ENCODE results near the gene COL23A1.

Gene COL23A1

DNA sequence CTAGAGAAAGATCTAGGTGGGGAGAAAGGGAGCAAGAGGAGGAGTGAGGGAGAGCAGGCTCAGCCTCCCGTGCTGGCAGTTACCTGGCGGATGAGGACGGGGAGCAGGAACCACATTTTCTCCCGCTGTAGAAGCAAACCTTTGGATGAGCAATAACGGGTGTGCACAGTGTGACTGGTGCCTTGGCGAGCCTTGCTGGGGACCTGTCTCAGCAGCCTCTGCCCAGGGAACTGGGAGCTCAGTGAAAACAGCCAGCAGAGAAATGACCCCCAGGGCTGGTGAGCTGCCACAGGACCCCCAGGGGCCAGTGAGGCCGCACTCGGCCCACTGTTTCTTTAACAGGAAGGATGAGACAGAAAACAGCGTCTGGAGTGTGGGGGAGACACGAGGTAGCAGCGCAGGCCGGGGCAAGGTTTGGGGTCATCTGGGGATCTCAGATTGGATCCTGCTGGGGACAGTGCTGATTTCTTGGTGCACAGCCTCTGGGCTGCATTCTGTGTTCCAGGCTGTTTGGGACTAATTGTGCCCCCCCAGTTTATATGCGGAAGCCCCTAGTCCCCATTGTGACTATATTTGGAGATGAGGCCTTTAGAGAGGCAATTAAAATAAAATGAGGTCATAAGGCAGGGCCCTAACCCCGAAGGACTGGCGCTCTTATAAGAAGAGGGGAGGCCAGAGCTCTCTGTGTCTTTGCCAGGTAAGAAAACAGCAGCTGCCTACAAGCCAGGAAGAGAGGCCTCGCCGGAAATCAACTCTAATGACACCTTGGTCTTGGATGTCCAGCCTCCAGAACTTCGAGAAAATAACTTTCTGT is 238.8 kb downstream of the COL23A1 start:
- no peak for DNase-seq

GRCh38 chr5:178350361-178351220 is 239.6 kb downstream of the COL23A1 start:
- no peak for DNase-seq

- DNase-seq, result no peak
Observed at GRCh38 chr5:178349625-178350353, 240.4 kb downstream of the COL23A1 start.

DNA sequence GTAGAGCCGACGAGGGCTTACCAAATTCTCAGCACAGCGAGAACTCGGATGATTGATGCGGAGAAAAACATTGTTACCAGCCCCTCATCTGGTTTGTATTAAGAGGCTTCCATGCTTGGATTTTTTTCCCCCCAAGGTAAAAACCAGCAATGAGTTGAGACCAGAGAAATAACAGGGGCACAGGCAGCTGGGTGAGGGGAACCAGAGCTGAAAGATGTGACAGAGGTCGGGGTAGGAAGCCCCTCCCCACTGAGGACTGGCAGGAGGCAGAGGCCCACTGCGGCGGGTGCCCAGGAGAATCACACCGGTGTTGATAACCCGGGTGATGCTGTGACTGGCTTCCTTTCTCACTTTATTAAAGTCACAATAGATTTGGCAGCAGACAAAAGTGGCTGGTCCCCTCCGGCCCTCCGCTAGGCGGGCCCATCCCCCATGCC is 241.1 kb downstream of the COL23A1 start:
- DNase-seq, result no peak

GRCh38 chr5:178348356-178349074 is 241.7 kb downstream of the COL23A1 start:
- no peak for DNase-seq

GRCh38 chr5:178347956-178348355 is 242.2 kb downstream of the COL23A1 start:
- no peak for DNase-seq

GRCh38 chr5:178346607-178347334 is 243.4 kb downstream of the COL23A1 start:
- no peak for DNase-seq

DNA sequence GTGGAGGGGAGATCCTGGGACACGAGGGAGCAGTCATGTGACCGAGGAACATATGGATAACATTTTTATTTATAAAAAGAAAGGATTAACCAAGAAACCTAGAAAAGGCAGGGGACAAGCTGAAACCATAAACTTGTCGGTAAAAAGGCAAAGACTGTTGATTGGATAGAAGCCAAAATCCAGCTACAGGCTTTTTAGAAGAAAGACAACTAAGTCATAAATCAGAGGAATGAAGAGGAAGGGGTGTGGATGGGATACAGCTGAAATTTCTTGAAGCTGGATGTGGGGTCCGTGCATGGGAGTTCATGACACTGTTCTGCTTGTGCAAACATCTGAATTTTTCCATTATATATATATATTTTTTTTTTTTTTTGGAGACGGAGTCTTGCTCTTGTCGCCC is 246.9 kb downstream of the COL23A1 start:
- DNase-seq, result no peak

DNA sequence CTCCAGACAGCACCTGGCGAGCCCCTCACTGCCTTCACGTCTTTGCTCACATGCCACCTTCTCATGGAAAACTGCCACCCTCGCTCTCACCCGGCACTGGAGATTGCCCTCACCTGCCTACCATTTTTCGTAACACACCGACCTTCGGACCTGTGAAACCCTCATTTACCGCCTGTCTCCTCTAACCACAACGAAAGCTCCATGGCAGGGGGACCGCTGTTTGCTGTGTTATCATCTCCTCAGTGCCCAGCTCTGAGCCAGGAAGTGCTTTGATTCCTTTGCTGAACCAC is 248.4 kb downstream of the COL23A1 start:
- no peak for DNase-seq

DNA sequence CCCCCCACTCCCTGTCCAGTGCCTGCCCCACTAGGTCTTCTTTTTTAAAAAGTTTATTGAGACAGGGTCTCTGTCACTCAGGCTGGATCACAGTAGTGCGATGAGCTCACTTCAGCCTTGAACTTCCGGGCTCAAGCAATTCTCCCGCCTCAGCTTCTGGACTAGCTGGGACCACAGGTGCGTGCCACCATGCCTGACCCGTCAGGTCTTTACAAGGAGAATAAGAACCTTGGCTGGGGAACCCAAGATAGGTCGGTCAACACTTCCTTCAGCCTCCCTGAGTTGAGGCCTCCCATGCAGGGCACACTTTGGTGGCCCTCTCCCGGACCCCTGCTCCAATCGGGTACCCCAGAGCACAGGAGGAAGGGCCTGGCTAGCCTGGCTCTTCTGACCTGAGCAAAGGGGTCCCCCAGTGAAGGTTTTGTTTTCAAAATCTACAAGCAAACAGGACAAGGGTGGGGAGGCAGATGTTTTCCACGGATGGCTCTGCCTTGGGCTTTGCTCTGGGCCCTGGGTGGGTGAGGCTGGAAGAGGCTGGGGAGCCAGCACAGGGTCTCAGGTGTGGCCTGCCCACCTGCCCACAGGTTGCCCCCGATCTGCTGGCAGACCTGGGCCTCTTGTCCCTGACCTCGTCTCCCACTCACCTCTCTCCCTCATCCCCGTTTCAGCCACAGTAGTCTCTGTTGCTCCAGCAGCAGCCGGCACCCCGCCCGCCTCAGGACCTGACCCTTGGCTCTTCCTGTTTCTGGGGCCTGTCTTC is 248.9 kb downstream of the COL23A1 start:
- DNase-seq, result peak; percentile 7

- peak; percentile 0 for DNase-seq
Observed at GRCh38 chr5:178340637-178341036, 249.6 kb downstream of the COL23A1 start.

GRCh38 chr5:178340187-178340586 is 250.0 kb downstream of the COL23A1 start:
- peak; percentile 3 for DNase-seq

DNA sequence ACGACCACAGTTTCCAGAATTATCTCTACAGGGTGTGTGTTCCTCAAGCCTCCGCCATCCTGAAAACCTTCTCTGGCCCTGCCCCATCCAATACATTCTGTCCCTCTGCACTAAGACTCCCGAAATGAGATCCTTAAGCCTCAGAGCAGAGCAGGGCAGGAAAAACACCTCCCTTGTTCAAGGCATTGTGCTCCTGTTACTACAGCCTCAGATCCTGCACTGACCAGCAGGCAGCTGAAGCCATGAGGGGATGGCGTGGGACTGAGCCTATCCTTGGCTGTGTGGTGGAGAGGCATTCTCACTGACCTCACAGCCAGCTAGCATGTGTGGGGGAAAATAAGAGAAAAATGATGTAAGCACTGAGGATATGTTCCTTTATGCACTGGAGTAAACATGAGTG is 250.9 kb downstream of the COL23A1 start:
- peak; percentile 1 for DNase-seq

DNA sequence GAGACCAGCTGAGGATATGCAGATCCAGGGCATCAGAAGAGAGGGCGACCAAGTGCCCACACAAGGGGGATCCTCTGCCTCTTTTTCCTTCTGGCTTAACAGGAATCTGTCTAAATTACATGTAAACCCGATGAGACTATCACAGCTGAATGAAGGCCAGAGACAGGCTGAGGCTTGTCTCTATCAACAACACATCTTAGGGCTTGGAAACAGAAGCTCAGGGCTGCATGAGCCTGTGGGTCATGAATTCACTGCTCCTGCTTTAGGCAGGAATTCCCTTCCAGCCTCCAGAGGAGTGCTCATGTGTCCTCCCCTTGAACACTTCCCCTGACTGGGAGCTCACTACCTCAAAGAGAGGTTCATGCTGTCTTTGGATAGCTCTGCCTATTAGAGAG is 251.4 kb downstream of the COL23A1 start:
- no peak for DNase-seq

GRCh38 chr5:178338126-178338749 is 252.0 kb downstream of the COL23A1 start:
- peak; percentile 4 for DNase-seq

DNA sequence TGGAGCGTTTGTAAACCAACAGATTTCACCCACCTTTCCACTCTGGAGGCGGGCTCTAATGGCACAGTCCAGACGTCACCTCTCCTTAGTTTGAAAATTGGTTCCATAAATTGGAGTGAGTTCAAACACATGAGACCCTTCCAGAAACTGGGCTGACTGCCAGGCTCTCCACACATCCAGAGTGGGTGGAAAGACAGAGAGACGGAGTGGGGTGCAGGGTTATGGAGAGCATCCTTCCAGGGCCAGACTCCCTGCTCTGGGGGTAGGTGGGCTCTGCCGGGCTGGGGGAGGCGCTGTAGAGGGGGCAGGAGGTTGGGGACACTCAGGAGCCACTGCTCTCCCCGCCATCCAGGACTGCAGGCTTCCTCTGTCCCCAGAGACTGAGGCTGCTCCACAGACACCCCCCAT is 252.9 kb downstream of the COL23A1 start:
- no peak for DNase-seq

DNA sequence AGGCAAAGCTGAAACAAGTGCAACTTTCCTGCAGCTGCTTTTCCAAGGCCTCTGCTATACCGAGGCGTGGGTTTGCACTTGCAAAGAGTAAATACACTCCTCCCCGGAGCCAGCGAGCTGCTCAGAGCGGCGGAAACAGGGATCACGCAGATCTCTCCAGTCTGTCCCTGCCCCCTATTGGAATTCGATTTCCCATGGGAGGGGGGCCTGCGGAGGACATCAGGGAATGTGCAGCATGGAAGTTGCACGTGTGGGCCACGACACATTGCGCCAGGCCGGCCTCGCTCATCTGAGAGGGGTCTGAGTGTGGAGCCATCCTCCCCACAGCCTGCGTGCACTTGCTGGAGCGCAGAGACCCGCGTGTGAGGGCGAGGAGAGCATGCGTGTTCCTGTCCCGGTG is 253.3 kb downstream of the COL23A1 start:
- DNase-seq, result peak; percentile 10

DNA sequence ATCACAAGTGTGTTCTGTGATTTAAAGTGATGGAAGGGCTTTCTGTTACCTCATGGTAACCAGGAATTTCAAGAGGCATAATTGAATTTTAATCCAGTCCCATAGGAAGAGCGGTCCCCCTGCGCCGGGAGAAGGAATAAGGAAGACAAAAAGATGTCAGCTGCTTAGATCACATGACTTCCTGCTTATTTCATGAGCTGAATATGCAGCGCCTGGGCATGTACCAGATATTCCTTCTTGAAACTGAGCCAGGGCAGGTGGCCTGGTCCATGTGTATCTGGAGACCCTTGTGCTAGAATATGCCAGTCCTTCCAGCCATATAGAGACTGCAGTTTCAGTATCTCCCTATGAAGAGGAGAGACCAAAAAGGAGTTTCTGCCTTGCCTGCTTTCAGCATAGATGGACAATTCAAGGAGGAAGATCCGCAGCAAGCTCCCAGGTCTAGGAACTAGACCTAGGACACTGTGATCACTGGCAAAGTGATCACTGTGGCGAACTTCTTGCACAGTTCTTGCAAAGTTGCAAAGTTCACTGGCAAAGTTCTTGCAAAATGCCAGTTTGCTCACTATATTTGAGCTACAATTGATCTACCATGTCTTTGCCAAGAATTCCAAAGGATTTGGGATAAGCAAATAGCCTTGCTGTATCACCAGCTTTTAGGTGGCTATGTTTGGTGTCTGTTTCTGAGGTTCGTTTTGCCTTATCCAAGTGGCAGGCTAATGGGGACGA is 254.7 kb downstream of the COL23A1 start:
- no peak for DNase-seq

GRCh38 chr5:178334861-178335260 is 255.3 kb downstream of the COL23A1 start:
- DNase-seq, result peak; percentile 4

GRCh38 chr5:178333821-178334481 is 256.2 kb downstream of the COL23A1 start:
- DNase-seq, result peak; percentile 6
